ENCODE results near the gene CCDC188.

The CCDC188 gene

DNA sequence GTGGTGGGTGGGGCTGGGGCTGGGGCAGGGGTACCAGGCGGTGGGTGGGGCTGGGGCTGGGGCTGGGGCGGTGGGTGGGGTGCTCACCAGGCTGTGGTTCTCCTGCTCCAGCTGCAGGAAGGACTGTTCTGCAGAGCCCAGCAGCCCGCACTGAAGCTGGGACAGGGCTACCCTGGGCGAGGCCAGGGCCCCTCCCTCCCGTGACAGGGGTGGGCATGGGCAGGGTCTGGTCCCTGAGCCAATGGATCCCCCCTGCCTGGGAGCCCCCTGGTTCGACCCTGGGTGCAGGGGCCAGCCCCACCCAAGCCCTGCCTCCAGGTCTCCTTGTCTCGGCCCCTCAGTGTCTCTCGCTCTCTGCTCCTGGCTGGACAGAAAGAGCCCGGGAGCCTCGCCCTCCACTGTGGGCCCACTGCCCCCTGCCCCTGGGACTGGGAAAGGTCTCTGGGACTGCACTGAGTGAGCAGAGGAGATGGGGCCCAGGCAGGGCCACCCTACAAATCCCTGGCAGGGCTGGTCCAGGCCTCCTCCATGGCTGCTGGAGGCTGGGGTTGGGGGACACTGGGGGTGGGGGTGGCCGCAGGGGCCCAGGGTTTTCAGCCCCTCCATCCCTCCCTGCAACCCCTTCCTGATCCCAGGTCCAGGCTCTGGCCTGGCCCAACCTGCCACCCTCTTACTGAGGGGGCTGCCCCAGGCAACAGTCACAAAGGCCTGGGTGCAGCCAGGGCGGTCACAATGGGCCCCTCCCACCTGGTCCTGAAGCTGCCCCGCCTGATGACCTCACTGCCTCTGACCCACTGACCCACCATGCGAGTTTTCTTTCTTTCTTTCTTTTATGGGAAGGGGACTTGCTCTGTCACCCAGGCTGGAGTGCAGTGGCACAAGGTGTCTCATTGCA is at the start of gene CCDC188:
CCDC188 (minus strand) TSS at position 675 of the 895 bp plus-strand sequence; CDS start at position 606, 69 bp downstream.
- DNase-seq, result no peak

DNA sequence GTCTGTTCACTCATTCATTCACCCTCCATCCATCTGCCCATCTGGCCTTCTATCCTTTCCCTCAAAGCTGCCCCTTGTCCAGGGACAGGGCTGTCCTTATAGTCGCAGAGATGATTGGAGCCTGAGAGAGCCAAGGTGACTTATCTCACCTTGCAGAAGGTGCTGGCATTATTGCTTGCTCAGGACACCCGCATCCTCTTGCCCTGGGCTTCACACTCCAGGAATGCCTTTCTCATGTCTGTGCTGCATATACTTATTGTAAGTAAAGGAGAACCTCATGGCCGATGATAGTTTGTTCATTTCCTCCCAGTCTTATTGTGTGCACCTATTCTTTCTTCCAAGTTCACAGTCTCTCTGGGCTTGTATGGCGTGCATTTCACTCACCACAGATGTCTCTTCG is 49.1 kb upstream of the CCDC188 start:
- no peak for DNase-seq

GRCh38 chr22:20199413-20199842 is 48.6 kb upstream of the CCDC188 start:
- DNase-seq, result no peak

- DNase-seq, result no peak
Observed at GRCh38 chr22:20198557-20199319, 47.9 kb upstream of the CCDC188 start.

- DNase-seq, result no peak
Observed at GRCh38 chr22:20197407-20198030, 46.7 kb upstream of the CCDC188 start.

- DNase-seq, result no peak
Observed at GRCh38 chr22:20196094-20196842, 45.4 kb upstream of the CCDC188 start.

DNA sequence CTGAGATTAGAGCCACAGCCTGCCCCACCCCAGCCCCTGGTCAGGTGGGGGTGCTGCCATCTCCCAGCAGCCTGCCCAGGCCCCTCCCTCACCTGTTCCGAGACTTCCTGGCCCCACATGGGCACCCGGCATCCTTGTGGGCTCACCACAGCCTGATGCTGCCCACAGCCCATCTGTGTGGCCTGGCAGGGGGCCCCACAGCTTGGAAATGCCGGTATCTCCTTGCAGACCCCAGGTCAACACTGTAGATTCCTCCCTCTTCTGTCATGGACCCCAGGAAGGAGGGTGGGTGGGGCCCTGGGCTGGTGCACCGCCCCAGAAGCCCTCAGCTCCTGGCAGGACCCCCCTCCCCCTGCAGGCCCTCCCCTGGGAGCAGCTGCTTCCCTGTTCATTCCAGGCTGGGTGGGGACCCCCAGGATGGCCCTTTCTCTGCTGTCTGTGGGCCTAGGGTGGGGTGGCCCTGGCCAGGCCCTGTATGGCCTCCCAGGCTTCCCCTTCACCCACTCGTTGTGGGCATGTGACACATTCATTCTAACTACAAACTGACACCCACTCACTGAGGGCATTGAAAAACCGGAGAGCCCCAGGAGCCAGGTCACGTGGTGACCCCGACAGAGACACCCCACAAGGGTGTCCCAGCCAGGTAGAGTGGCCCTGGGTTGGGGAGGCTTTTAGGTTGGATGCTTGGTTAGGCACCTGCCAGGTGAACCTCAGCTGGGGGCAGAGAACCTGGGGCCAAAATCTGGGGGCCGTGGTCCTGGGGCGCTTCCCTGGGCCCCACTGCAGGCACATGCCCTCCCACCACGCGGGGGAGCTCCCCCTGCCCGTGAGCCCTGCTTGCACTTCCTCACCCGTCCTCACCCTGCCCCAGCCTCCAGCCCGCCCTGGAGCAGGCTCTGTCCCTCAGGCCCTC is 44.1 kb upstream of the CCDC188 start:
- no peak for DNase-seq

DNA sequence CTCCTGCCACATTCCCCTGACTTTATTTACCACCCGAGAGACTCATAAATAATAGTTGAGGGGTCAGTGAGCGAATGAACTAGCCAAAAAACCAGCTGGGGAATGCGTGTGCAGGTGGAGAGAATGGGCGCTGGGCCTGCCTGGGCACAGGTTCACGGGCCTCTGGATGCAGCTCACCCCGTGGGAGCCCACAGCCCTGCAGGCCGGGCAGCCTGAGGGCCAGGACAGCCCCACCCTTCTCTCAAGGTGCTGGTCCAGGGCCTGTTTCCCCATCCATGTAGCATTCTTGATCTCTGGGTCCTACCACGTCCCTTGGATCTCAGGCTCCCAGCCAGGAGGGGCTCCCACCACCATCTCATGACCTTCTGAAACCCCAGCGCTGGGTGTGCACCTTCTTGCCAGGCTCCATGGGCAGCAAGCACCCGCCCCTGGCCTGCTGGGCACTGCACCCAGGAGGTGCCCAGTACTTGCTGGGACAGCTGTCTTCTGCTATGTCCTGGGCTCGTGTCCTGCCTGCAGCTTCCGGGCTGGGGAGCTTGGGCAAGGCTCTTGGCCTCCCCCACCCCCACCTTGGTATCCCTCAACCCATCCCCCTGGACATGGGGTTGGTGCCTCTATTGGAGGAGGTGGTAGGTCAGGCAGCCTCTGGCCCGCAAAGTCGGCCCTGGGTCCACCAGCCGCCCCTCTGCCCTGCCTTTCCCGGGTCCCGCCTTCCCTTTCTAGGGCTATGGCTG is 43.1 kb upstream of the CCDC188 start:
- DNase-seq, result no peak

DNA sequence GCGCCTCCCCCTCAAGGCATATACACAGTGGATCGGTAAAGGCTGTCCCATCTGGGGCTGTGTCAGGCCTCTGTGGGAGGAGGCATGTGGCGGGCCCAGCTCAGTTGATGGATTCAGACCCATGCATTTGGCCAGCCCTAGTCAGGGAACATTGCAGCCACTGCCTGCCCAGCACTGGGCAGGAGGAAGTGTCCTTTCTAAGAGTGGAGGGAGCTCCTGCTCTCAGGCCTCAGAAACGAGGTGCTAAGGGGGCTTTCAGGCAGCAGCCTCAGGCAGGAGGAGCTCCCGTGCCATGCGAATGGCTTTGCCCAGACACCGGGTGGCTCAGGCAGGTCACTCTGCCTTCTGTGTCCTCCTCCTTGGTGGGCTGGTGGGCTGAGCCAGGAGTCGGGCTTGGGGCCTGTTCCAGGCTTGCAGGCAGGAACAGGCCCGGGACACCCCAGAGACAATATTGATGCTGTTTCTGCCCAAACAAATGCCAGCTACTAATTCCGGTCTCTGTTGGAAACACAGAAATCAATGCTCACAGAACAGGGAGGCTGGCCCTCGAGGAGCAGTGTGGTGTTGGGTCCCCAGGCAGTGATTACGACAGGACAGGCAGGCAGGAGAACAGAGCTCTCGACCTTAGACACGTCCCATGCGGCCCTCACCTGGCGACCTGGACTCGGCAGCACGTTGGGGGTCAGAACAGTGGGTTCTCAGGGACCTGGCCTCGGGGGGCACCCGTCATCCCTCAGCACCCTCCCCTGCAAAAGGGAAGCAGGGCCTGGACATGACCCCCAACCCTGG is 42.3 kb upstream of the CCDC188 start:
- DNase-seq, result no peak

DNA sequence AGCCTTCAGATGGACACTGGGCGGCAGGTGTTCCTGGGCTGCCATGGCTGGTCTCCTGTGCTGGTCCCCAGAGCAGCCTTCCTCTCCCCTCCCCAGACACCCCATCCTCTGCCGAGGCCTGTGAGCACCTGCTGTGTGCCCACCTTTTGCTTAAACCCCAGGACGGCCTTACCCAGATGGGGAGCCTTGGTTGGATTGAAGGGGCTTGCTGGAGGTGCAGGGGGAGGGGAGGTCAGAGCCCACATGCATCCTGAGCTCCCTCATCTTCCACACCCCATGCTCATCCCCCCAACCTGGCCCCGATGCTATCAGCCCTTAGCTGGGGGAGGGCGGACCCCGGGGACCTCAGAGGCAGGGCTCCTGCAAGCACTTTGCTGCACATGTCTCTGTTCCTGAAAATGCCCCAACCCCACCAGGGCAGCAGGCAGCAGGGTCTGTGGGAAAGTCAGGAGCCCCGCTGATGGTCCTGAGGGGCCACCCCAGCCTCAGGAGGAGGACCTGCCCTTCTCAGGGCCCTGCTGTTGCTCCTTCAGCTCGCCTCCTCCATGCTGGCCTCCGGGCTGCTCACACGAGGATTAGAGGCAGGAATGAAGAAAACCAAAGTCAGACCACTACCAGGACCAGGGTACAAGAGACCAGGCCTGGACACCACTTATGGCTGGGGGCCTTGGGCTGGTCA is 41.6 kb upstream of the CCDC188 start:
- no peak for DNase-seq

- no peak for DNase-seq
Observed at GRCh38 chr22:20191803-20192202, 40.9 kb upstream of the CCDC188 start.

GRCh38 chr22:20191000-20191515 is 40.2 kb upstream of the CCDC188 start:
- DNase-seq, result no peak

GRCh38 chr22:20188567-20188877 is 37.7 kb upstream of the CCDC188 start:
- no peak for DNase-seq

- no peak for DNase-seq
Observed at GRCh38 chr22:20187777-20188566, 37.1 kb upstream of the CCDC188 start.

DNA sequence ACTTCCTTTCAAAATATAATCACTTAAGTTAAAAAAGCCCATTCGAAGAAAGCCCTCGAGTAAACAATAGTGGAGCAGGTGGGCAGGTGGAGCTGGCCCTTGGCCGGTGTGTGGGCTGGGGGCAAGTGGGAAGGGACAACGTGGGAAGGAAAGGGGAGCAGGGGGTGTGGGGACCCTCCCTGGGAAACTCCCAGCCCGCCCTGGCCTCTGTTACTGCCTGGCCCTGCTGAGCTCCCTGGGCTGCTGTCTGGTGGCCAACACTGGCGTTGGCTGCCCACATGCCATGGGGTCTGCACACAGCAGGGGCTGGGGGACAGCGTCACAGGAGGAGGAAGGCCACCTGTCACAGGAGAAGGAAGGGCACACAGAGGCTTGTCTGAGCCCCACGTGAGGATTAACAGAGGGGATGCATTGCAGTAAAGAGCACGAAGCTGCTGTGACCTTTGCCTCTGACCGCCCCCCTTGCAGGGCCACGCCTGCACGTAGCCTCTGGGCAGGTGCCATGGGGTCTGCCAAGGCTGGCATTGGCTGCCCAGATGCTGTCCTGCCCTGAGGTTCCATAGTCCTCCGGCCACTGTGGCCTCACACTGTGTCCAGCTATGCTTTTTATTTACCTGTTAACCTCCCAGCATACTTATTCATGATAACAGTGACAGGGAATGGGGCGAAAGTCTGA is 36.2 kb upstream of the CCDC188 start:
- DNase-seq, result no peak

GRCh38 chr22:20186183-20186870 is 35.5 kb upstream of the CCDC188 start:
- peak in 1 of 3 experiments; percentile 1 for DNase-seq

DNA sequence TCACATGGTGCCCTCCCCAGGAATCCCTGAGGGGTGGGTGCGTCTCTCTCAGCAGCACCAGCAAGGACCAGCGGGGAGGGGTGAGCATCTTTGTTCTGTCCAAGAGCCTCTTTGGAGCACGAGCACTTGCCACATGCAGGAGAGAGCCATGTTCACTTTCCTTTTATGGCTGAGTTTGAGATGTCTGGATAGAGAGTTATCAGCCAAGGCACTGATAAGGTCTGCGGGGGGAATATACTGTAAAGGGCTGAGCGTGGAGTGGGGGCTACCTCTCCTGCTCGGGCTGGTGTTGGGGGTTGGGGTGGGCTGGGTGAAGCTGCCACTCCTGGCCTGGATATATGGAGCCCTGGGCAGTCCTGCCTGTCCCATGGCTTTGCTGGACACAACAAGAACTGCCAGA is 34.9 kb upstream of the CCDC188 start:
- DNase-seq, result no peak
